ENCODE measurements around the gene ETV6.

Gene ETV6

GRCh38 chr12:11804130-11804529, 154.7 kb downstream of the ETV6 start:
- no peak for DNase-seq (ENCODE audit: low spot score)

GRCh38 chr12:11805043-11805442, 155.6 kb downstream of the ETV6 start:
- no peak for DNase-seq (ENCODE audit: low spot score)

DNA sequence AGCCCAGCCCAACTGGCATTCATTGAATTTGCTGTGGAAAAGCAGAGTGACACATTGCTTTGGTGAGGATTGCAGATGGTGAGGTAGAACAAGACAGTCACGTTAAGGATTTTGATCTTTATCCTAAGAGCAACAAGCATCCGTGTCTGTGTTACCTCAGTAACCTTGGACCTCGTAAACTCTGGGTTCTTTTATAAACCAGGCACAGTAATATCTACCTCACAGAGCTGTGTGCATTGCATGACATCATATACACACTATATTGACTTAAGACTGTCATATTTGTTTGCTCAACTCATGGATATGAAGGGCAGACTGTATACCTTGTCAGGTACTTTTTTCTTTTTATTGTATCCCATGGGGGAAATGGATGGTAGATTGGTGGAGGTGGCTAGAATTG, 156.2 kb downstream of the ETV6 start:
- DNase-seq (ENCODE audit: low spot score): no peak

DNA sequence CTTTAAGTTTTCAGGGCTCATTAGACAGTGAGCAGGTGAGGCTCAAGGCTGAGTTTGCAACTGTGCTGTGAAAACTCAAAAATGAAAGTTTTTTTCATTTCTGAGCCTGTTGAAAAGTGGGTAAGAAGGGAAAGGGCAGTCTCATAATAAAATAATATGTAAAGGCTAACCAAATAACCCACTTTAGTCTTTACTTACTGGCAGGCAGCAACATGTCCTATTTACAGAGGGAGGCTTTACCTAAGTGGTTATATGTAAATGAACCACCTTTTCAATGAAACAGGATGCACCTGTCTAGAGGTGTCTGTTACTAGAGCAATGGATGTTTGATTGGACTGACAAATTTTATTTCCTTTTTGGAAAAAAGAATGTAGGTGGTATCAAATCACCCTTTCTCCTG, 158.0 kb downstream of the ETV6 start:
- DNase-seq (ENCODE audit: low spot score): no peak

- no peak for DNase-seq (ENCODE audit: low spot score)
Measured at GRCh38 chr12:11808931-11809330, 159.5 kb downstream of the ETV6 start.

DNA sequence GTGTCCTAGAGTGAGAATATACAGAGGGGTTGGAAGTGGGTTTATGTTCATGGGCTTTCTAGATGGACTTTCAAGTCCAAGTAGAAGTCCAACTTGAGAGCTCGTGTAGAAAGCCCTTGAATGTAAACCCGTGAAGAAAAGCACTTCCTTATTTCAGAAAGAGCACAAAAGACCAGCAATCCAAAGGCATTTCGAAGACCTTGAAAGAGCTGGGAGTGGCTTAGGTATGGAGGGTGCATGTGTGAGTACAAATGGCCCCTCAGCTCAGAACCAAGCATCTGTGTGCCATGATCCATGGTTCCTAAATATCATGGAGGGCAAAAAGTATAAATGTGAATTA, 160.7 kb downstream of the ETV6 start:
- no peak for DNase-seq (ENCODE audit: low spot score)

DNA sequence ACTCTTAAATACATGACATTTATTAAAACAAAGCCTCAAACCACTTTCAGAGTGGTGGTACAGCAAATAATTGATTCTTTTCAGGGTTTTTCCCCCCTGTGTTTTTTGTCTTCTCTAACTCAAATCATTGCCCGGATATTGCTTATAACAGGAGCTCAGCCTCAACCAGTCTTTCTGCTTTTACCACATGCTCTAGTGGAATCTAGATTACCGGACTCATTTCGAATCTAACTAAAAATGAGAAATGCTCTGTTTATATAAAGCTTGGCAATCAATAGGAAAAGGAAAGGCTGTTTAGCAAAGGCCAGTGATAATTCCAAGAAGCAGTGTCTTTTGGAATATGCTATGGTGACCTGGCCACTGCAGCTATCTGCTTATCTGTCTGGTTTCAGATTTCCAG, 161.5 kb downstream of the ETV6 start:
- no peak for DNase-seq (ENCODE audit: low spot score)

DNA sequence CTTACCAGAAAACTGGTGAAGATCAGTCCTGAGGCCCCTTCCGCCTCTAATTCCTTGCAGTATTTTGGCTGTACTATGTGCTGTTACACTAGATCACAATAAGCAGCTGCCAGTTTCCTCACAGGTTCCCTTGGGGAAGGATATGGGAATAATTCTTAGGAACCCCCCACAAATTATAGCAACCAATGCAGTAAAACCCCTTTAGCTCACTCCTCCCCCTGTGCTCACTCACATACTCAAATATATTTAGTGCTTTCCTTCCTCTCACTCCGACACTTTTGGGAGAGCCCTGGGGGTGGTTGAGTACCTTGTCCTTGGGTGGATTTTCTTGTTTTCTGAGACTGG, 162.7 kb downstream of the ETV6 start:
- no peak for DNase-seq (ENCODE audit: low spot score)

DNA sequence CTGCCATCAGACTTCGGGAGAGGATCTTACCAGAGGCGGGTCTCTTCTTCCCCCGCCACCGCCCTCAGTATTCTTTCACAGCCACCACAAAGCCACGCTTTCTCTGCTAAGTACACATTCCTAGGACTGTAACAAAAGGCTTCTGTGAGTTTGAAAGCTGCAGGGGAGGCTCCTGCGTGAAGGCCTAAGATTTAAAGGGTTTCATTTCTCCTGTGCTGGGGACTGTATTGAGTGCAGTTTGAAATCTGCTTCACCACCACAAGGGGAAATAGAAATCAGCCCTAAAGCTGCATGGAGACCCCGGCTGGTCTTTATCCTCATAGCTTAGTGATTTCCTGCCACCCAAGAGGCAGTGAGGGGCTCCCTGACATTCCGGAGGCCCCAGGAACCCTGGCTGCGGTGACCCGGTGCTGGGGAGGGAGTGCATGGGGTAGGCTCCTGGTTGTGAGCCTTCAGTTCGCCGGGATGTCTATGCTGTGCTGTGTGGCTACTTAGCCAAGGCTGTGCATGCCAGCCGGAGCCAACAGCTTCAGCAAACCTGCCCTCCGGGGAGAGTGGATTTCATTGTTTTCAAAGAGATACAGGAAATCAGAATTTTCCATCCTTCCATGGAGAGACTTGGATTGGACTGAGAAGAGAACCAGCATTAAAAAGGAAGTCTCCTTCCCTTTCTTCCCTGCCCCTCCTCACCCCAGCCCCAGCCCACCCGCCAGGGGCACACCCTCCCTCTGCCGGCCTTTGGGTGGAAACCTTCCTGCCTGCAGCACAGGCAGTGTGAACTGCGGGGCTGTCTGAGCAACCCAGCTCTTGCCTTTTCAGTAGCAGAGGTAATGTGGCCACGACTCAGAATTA, 163.3 kb downstream of the ETV6 start:
- DNase-seq (ENCODE audit: low spot score): no peak

DNA sequence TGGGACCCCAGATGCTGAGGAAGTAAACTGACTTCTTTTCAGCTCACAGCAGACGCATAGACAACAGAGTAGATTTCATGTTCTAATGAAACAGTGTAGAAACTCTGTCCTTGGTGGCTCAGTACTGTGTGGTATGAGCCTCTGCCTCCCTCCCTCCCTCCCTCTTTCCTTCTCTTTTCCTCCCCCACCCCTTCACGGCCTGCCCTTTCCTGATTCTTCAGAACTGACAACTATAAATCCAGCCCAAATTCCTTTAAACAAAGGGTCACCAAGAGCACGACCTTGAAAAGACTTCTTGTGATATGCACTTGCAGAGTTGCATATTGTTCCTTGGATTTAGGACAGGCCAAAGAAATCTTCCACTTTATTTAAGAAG, 164.0 kb downstream of the ETV6 start:
- DNase-seq (ENCODE audit: low spot score): no peak

- no peak for DNase-seq (ENCODE audit: low spot score)
Measured at GRCh38 chr12:11814374-11814773, 164.9 kb downstream of the ETV6 start.

GRCh38 chr12:11815397-11815796, 165.9 kb downstream of the ETV6 start:
- DNase-seq (ENCODE audit: low spot score): no peak

GRCh38 chr12:11819643-11820042, 170.2 kb downstream of the ETV6 start:
- no peak for DNase-seq (ENCODE audit: low spot score)

DNA sequence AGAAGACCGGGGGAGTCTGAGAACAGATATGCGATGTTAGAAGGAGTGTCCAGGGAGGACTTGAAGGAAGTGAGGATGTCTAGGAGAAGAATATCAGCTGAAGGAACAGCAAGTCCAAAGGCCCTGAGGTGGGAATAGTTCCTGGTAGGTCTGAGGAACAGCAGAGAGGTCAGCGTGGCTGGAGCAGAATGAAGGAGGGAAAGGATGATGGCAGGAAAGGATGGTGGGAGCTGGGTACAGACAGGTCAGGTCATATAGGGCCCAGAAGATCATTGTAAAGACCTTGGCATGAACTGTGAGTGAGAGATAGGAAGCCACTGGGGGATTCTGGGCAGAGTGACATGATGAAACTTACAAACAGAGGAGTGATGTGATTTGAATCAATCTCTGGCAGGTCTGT, 171.0 kb downstream of the ETV6 start:
- no peak for DNase-seq (ENCODE audit: low spot score)

GRCh38 chr12:11821386-11822080, 172.1 kb downstream of the ETV6 start:
- DNase-seq (ENCODE audit: low spot score): no peak

GRCh38 chr12:11822081-11822834, 172.8 kb downstream of the ETV6 start:
- DNase-seq (ENCODE audit: low spot score): no peak

DNA sequence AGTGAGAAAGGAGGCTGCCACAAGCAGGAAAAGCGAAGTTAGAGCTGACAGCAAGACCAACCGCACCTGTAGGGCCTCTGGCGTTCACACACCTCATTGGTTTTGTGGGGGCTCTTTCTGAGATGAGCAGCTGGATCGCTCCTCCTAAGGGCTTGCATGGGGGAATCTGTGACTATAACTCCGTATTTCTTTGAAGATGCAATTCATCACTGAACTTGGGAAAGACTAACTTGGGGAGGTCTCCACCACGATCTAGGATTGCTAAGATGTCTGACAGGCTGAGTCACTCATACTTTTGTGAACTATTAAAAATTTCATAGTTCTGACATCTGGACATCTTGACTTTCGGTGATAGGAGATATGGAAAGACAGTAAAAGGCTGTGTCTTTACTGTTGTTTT, 173.6 kb downstream of the ETV6 start:
- no peak for DNase-seq (ENCODE audit: low spot score)

GRCh38 chr12:11823593-11823992, 174.1 kb downstream of the ETV6 start:
- no peak for DNase-seq (ENCODE audit: low spot score)

DNA sequence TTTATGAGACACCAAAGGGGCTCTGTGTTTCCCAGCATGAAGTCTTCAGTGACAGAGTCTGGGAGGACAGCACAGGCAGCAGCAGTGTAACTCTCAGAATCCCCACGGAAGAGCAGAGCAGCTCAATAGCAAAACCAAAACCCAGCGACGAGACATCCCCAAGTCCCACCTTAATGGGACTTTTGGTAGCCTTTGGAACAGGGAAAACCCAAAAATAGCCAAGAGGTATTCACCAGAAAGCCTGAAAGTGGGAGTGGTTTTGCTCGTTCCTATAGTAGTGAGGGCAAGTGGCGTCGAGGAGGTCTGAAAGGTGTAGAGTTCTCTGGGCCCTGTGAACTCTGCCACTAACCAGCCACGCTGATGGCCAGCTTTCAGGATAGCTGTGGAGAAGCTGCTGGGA, 174.6 kb downstream of the ETV6 start:
- DNase-seq (ENCODE audit: low spot score): no peak

DNA sequence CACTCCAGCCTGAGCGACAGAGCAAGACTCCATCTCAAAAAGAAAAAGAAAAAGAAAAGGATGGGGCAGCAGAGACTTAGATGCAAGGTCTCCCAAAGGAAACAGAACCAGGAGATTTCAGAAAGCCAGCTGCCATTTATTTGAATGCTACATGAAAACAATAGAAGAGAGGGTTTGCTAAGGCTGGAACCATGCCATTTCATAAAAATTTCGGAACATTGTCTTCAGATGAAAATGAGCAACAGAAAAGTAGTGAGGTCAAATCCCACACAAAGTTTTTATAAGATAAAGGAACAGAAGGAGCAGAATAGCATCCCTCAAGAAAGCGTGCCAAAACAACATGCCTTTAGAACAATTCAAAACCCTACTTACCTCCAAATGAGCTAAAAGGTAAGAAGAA, 175.3 kb downstream of the ETV6 start:
- DNase-seq (ENCODE audit: low spot score): no peak

GRCh38 chr12:11825278-11825677, 175.8 kb downstream of the ETV6 start:
- no peak for DNase-seq (ENCODE audit: low spot score)

- DNase-seq (ENCODE audit: low spot score): no peak
Measured at GRCh38 chr12:11826574-11826973, 177.1 kb downstream of the ETV6 start.
